Measurements from ENCODE around the gene TACC2.

- TF ChIP-seq POLR2A (IDR thresholded peaks at IDR 0.05) (no peak), CTCF (IDR thresholded peaks at IDR 0.05 in 4 of 5, conservative IDR thresholded peaks at IDR 0.05 in 1 of 5) (no peak)
Measured at GRCh38 chr10:122141821-122142640, 153.1 kb downstream of the TACC2 start.

Data from gastrocnemius medialis (tissue), 4 donors.